Adrenal gland (tissue), 5 donors: Measurements from ENCODE around the gene SUCLG2.

Source experiments
- POLR2A ChIP-seq, 2 donors: fragments of 450-650 bp; IDR thresholded peaks; one replicate each; pipeline ENCODE4 v1.6.1; 2017; ENCODE audit warnings: antibody characterized with exemption in 2 of 2, mild to moderate bottlenecking in 2 of 2, moderate library complexity in 1 of 2
- TF ChIP-seq, protein P1 (sequence below), 6 experiments: fragments of 450-650 bp in 4 of 6; fragments of 200-600 bp in 2 of 6; sonication (generic) in 1 of 6; IDR thresholded peaks; 1 replicate in 5 of 6; 2 replicates in 1 of 6; pipeline versions ENCODE4 v1.5.1 to v1.8.0; 2016 to 2021; ENCODE audit warnings: antibody characterized with exemption in 6 of 6, mild to moderate bottlenecking in 2 of 6, moderate library complexity in 1 of 6
- donor health status: DM: no; HTN: no; CAD: no.

GRCh38 chr3:67635806-67636205 lies 18.6 kb downstream of the SUCLG2 start:
- no peak for TF ChIP-seq POLR2A (IDR thresholded peaks at IDR 0.05)
- TF ChIP-seq, protein P1, sequence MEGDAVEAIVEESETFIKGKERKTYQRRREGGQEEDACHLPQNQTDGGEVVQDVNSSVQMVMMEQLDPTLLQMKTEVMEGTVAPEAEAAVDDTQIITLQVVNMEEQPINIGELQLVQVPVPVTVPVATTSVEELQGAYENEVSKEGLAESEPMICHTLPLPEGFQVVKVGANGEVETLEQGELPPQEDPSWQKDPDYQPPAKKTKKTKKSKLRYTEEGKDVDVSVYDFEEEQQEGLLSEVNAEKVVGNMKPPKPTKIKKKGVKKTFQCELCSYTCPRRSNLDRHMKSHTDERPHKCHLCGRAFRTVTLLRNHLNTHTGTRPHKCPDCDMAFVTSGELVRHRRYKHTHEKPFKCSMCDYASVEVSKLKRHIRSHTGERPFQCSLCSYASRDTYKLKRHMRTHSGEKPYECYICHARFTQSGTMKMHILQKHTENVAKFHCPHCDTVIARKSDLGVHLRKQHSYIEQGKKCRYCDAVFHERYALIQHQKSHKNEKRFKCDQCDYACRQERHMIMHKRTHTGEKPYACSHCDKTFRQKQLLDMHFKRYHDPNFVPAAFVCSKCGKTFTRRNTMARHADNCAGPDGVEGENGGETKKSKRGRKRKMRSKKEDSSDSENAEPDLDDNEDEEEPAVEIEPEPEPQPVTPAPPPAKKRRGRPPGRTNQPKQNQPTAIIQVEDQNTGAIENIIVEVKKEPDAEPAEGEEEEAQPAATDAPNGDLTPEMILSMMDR (IDR thresholded peaks at IDR 0.05) = no peak
